Immature natural killer cell (primary cell): ENCODE measurements around the gene TPCN1. TPM values are rescaled to one million over a fixed set of nuclear protein-coding genes. Genes with fewer than 3 reads are reported as not detected.

ENCODE experiments used
- DNase-seq, 3 donors: peaks; one replicate each; pipeline ENCODE4 v3.0.0; 2022; ENCODE audit warnings: mixed read lengths in 1 of 3
- H3K27ac Mint-ChIP-seq, 6 donors: one replicate each; pipeline ENCODE4 v1.8.0; 2020; ENCODE audit warnings: mixed read lengths in 6 of 6, mild to moderate bottlenecking in 5 of 6, inconsistent platforms in 4 of 6, moderate library complexity in 3 of 6
- H3K27me3 Mint-ChIP-seq, 3 donors: one replicate each; pipeline ENCODE4 v1.8.0; 2020 to 2021; ENCODE audit warnings: low read depth in 3 of 3, mild to moderate bottlenecking in 3 of 3, mixed read lengths in 3 of 3, moderate library complexity in 3 of 3, inconsistent platforms in 1 of 3
- H3K36me3 Mint-ChIP-seq, 3 donors: one replicate each; pipeline ENCODE4 v1.8.0; 2020; ENCODE audit warnings: mixed read lengths in 3 of 3, inconsistent platforms in 2 of 3, mild to moderate bottlenecking in 2 of 3
- H3K4me1 Mint-ChIP-seq, 2 donors: one replicate each; pipeline ENCODE4 v1.8.0; 2020; ENCODE audit warnings: inconsistent platforms in 2 of 2, mild to moderate bottlenecking in 2 of 2, mixed read lengths in 2 of 2, moderate library complexity in 1 of 2
- H3K4me3 Mint-ChIP-seq, 5 donors: one replicate each; pipeline ENCODE4 v1.8.0; 2020; ENCODE audit warnings: mild to moderate bottlenecking in 5 of 5, mixed read lengths in 5 of 5, inconsistent platforms in 3 of 5, moderate library complexity in 3 of 5
- H3K9me3 Mint-ChIP-seq, 6 donors: one replicate each; pipeline ENCODE4 v1.8.0; 2020; ENCODE audit warnings: mild to moderate bottlenecking in 6 of 6, mixed read lengths in 6 of 6, inconsistent platforms in 4 of 6, moderate library complexity in 3 of 6
- polyA plus RNA-seq, 3 donors: library from polyadenylated mRNA; unstranded; fragments of 300-500 nt; fragmentation: Illumina TruSeq; gene quantifications; one replicate each; pipeline ENCODE4 v1.2.3, GENCODE V29; 2021

TPCN1 gene
- polyA plus RNA-seq, 3 donors from 2014 or later: 3.0 to 3.1 TPM; not detected in 1

- Mint-ChIP-seq H3K4me1 (peaks cover 23 to 27% of the 10 kb centered on the region in 2 donors), H3K36me3 (peaks cover 0 to 3% (median 0%) of the 10 kb centered on the region in 3 donors), H3K4me3 (peak overlapping the region; percentile 79 to 86 (median 83)), H3K9me3 (no peaks in the 10 kb centered on the region), H3K27me3 (peaks cover 7 to 8% (median 8%) of the 10 kb centered on the region in 3 donors), H3K27ac (peak overlapping the region in 5 of 6 donors; percentile 74 to 89 (median 79))
- no peak for DNase-seq
Measured at GRCh38 chr12:113221997-113222729, 899 bp downstream of the TPCN1 start.

GRCh38 chr12:113222730-113223531 is 1.7 kb downstream of the TPCN1 start:
- H3K36me3 Mint-ChIP-seq: peaks cover 0 to 3% (median 0%) of the 10 kb centered on the region in 3 donors
- H3K4me1 Mint-ChIP-seq: peaks cover 23 to 27% of the 10 kb centered on the region in 2 donors
- H3K27ac Mint-ChIP-seq: peak overlapping the region; percentile 16 to 78 (median 54)
- no peaks in the 10 kb centered on the region for H3K9me3 Mint-ChIP-seq
- peaks cover 7 to 8% (median 8%) of the 10 kb centered on the region in 3 donors for H3K27me3 Mint-ChIP-seq
- DNase-seq: no peak
- peak overlapping the region; percentile 52 to 86 (median 82) for H3K4me3 Mint-ChIP-seq

GRCh38 chr12:113224955-113225354 is 3.7 kb downstream of the TPCN1 start:
- H3K27ac Mint-ChIP-seq: no peak overlapping the region

GRCh38 chr12:113226696-113227568 is 5.7 kb downstream of the TPCN1 start:
- Mint-ChIP-seq H3K4me1 (peaks cover 17 to 23% of the 10 kb centered on the region in 2 donors), H3K36me3 (peaks cover 4 to 11% (median 6%) of the 10 kb centered on the region in 3 donors)

More at GRCh38 chr12:113224955-113225354, 3.7 kb downstream of the TPCN1 start:
- no peak for DNase-seq
- H3K4me1 Mint-ChIP-seq: peaks cover 25 to 31% of the 10 kb centered on the region in 2 donors
- peaks cover 2 to 5% (median 2%) of the 10 kb centered on the region in 3 donors for H3K36me3 Mint-ChIP-seq
- H3K9me3 Mint-ChIP-seq: no peaks in the 10 kb centered on the region
- peaks cover 7 to 10% (median 8%) of the 10 kb centered on the region in 3 donors for H3K27me3 Mint-ChIP-seq
- H3K4me3 Mint-ChIP-seq: no peak overlapping the region

GRCh38 chr12:113227686-113228391 is 6.6 kb downstream of the TPCN1 start:
- H3K4me3 Mint-ChIP-seq: no peak overlapping the region
- H3K36me3 Mint-ChIP-seq: peaks cover 4 to 11% (median 6%) of the 10 kb centered on the region in 3 donors
- peaks cover 11 to 17% of the 10 kb centered on the region in 2 donors for H3K4me1 Mint-ChIP-seq
- H3K27me3 Mint-ChIP-seq: peaks cover 0 to 3% (median 1%) of the 10 kb centered on the region in 3 donors
- no peak for DNase-seq
- no peak overlapping the region for H3K27ac Mint-ChIP-seq
- no peaks in the 10 kb centered on the region for H3K9me3 Mint-ChIP-seq

More at GRCh38 chr12:113226696-113227568, 5.7 kb downstream of the TPCN1 start:
- Mint-ChIP-seq H3K9me3 (no peaks in the 10 kb centered on the region), H3K4me3 (no peak overlapping the region), H3K27me3 (peaks cover 0 to 1% (median 0%) of the 10 kb centered on the region in 3 donors), H3K27ac (no peak overlapping the region)
- DNase-seq: no peak

GRCh38 chr12:113228394-113229028 is 7.2 kb downstream of the TPCN1 start:
- no peak overlapping the region for H3K27ac Mint-ChIP-seq
- H3K4me1 Mint-ChIP-seq: peaks cover 13 to 18% of the 10 kb centered on the region in 2 donors

GRCh38 chr12:113230315-113231234 is 9.3 kb downstream of the TPCN1 start:
- peaks cover 15 to 20% of the 10 kb centered on the region in 2 donors for H3K4me1 Mint-ChIP-seq

More at GRCh38 chr12:113228394-113229028, 7.2 kb downstream of the TPCN1 start:
- Mint-ChIP-seq H3K36me3 (peaks cover 4 to 11% (median 6%) of the 10 kb centered on the region in 3 donors), H3K4me3 (no peak overlapping the region), H3K9me3 (no peaks in the 10 kb centered on the region), H3K27me3 (peaks cover 0 to 3% (median 3%) of the 10 kb centered on the region in 3 donors)
- no peak for DNase-seq

GRCh38 chr12:113231235-113232088 is 10.2 kb downstream of the TPCN1 start:
- Mint-ChIP-seq H3K9me3 (no peaks in the 10 kb centered on the region), H3K27me3 (peaks cover 0 to 6% (median 3%) of the 10 kb centered on the region in 3 donors), H3K4me1 (peaks cover 15 to 20% of the 10 kb centered on the region in 2 donors), H3K36me3 (peaks cover 4 to 11% (median 6%) of the 10 kb centered on the region in 3 donors), H3K27ac (no peak overlapping the region), H3K4me3 (no peak overlapping the region)
- no peak for DNase-seq

More at GRCh38 chr12:113230315-113231234, 9.3 kb downstream of the TPCN1 start:
- H3K9me3 Mint-ChIP-seq: no peaks in the 10 kb centered on the region
- peaks cover 0 to 4% (median 3%) of the 10 kb centered on the region in 3 donors for H3K27me3 Mint-ChIP-seq
- H3K27ac Mint-ChIP-seq: no peak overlapping the region
- no peak for DNase-seq
- H3K4me3 Mint-ChIP-seq: no peak overlapping the region
- H3K36me3 Mint-ChIP-seq: peaks cover 4 to 11% (median 6%) of the 10 kb centered on the region in 3 donors

GRCh38 chr12:113232089-113232839 is 11.0 kb downstream of the TPCN1 start:
- no peak for DNase-seq
- Mint-ChIP-seq H3K27me3 (peaks cover 0 to 6% (median 4%) of the 10 kb centered on the region in 3 donors), H3K4me3 (peak overlapping the region in 3 of 5 donors; percentile 79 to 90 (median 84)), H3K9me3 (no peaks in the 10 kb centered on the region), H3K36me3 (peaks cover 4 to 8% (median 6%) of the 10 kb centered on the region in 3 donors), H3K27ac (no peak overlapping the region), H3K4me1 (peaks cover 15 to 20% of the 10 kb centered on the region in 2 donors)
